Suprapubic skin (tissue), 4 donors: Measurements from ENCODE around the gene GNAO1. TPM values are rescaled to one million over a fixed set of nuclear protein-coding genes. Genes with fewer than 3 reads are reported as not detected.

Source experiments
- DNase-seq, 2 donors: peaks; one replicate each; pipeline ENCODE4 v3.0.0-alpha.2; 2019; ENCODE audit warnings: low spot score in 2 of 2
- H3K27ac ChIP-seq: fragments of 200-600 bp; sonication (generic); one replicate; pipeline ENCODE4 v1.5.1; 2019
- H3K27me3 ChIP-seq: fragments of 200-600 bp; sonication (generic); one replicate; pipeline ENCODE4 v1.5.1; 2019
- H3K36me3 ChIP-seq: fragments of 200-600 bp; sonication (generic); one replicate; pipeline ENCODE4 v1.5.1; 2019
- H3K4me1 ChIP-seq: fragments of 200-600 bp; sonication (generic); one replicate; pipeline ENCODE4 v1.5.1; 2019
- H3K4me3 ChIP-seq: fragments of 200-600 bp; sonication (generic); one replicate; pipeline ENCODE4 v1.5.1; 2019; ENCODE audit warnings: mild to moderate bottlenecking
- H3K9me3 ChIP-seq: fragments of 200-600 bp; sonication (generic); one replicate; pipeline ENCODE4 v1.5.1; 2019
- CTCF ChIP-seq, 2 donors: fragments of 200-600 bp in 1 of 2; fragments of 450-650 bp in 1 of 2; sonication (generic) in 1 of 2; IDR thresholded peaks; one replicate each; pipeline ENCODE4 v1.5.1; 2016 to 2019; ENCODE audit warnings: antibody characterized with exemption in 2 of 2, mild to moderate bottlenecking in 1 of 2, moderate library complexity in 1 of 2
- EP300 ChIP-seq: sonication (generic); formaldehyde crosslinking; IDR thresholded peaks from one replicate; pipeline ENCODE4 v1.6.1; 2017; ENCODE audit warnings: antibody characterized with exemption
- POLR2A ChIP-seq, 2 donors: fragments of 450-650 bp; IDR thresholded peaks; one replicate each; pipeline ENCODE4 v1.6.1; 2017; ENCODE audit warnings: antibody characterized with exemption in 2 of 2, mild to moderate bottlenecking in 2 of 2, moderate library complexity in 2 of 2
- POLR2AphosphoS5 ChIP-seq, 3 donors: sonication (generic); formaldehyde crosslinking; IDR thresholded peaks; one replicate each; pipeline ENCODE4 v1.6.1; 2017; ENCODE audit warnings: antibody characterized with exemption in 3 of 3
- WGBS: methylation state at CpG from one replicate; pipeline ENCODE4 v1.1.5; 2018; 5-methylcytosine and 5-hydroxymethylcytosine counted together
- total RNA-seq, 4 donors: library from RNA; depleted of rRNA; stranded (reverse); fragments of >200 nt; gene quantifications; one replicate each; pipeline ENCODE4 v1.1.0, GENCODE V29; 2016

Gene GNAO1
- total RNA-seq, 4 donors from 2014 or later: 2.4 to 7.6 (median 5.8) TPM

- DNase-seq: no peak
- Histone ChIP-seq H3K4me1 (peaks cover 7% of the 10 kb centered on the region), H3K27me3 (no peaks in the 10 kb centered on the region), H3K36me3 (no peaks in the 10 kb centered on the region), H3K27ac (no peak overlapping the region), H3K4me3 (no peak overlapping the region), H3K9me3 (no peaks in the 10 kb centered on the region)
- WGBS: 75% methylated on average over 3 of the region's 6 CpGs
- no peak for TF ChIP-seq EP300
- no peak for TF ChIP-seq POLR2AphosphoS5 (IDR thresholded peaks at IDR 0.05)
- no peak for TF ChIP-seq POLR2A (IDR thresholded peaks at IDR 0.05)
- TF ChIP-seq CTCF (IDR thresholded peaks at IDR 0.05): no peak
Measured at GRCh38 chr16:56325956-56326355, 134.7 kb downstream of the GNAO1 start.

GRCh38 chr16:56327071-56327928, 136.0 kb downstream of the GNAO1 start:
- H3K9me3 ChIP-seq: no peaks in the 10 kb centered on the region
- TF ChIP-seq EP300: no peak
- no peak for TF ChIP-seq POLR2A (IDR thresholded peaks at IDR 0.05)
- no peak for TF ChIP-seq CTCF (IDR thresholded peaks at IDR 0.05)
- no peak for TF ChIP-seq POLR2AphosphoS5 (IDR thresholded peaks at IDR 0.05)
- no peak for DNase-seq
- no peak overlapping the region for H3K27ac ChIP-seq
- H3K27me3 ChIP-seq: no peaks in the 10 kb centered on the region
- no peak overlapping the region for H3K4me3 ChIP-seq
- H3K4me1 ChIP-seq: peaks cover 9% of the 10 kb centered on the region
- no peaks in the 10 kb centered on the region for H3K36me3 ChIP-seq
- WGBS: 88% methylated on average over 18 of the region's 18 CpGs

GRCh38 chr16:56327929-56328258, 136.6 kb downstream of the GNAO1 start:
- Histone ChIP-seq H3K36me3 (no peaks in the 10 kb centered on the region), H3K4me3 (no peak overlapping the region), H3K27ac (no peak overlapping the region), H3K27me3 (no peaks in the 10 kb centered on the region), H3K4me1 (peaks cover 12% of the 10 kb centered on the region), H3K9me3 (no peaks in the 10 kb centered on the region)
- no peak for DNase-seq
- WGBS: 83% methylated on average over 6 of the region's 6 CpGs
- TF ChIP-seq POLR2A (IDR thresholded peaks at IDR 0.05): no peak
- no peak for TF ChIP-seq EP300
- TF ChIP-seq POLR2AphosphoS5 (IDR thresholded peaks at IDR 0.05): no peak
- TF ChIP-seq CTCF (IDR thresholded peaks at IDR 0.05): no peak

GRCh38 chr16:56328276-56329022, 137.2 kb downstream of the GNAO1 start:
- WGBS: 75% methylated on average over 22 of the region's 22 CpGs
- H3K27me3 ChIP-seq: no peaks in the 10 kb centered on the region
- no peaks in the 10 kb centered on the region for H3K9me3 ChIP-seq
- no peak overlapping the region for H3K4me3 ChIP-seq
- no peaks in the 10 kb centered on the region for H3K36me3 ChIP-seq
- peaks cover 16% of the 10 kb centered on the region for H3K4me1 ChIP-seq
- TF ChIP-seq POLR2AphosphoS5 (IDR thresholded peaks at IDR 0.05) (no peak), CTCF (IDR thresholded peaks at IDR 0.05) (no peak), EP300 (no peak), POLR2A (IDR thresholded peaks at IDR 0.05) (no peak)
- H3K27ac ChIP-seq: no peak overlapping the region
- no peak for DNase-seq

- Histone ChIP-seq H3K4me3 (no peak overlapping the region), H3K27me3 (no peaks in the 10 kb centered on the region), H3K27ac (no peak overlapping the region), H3K36me3 (no peaks in the 10 kb centered on the region), H3K9me3 (no peaks in the 10 kb centered on the region), H3K4me1 (peaks cover 26% of the 10 kb centered on the region)
- TF ChIP-seq POLR2AphosphoS5 (IDR thresholded peaks at IDR 0.05): no peak
- no peak for TF ChIP-seq EP300
- TF ChIP-seq CTCF (IDR thresholded peaks at IDR 0.05): no peak
- TF ChIP-seq POLR2A (IDR thresholded peaks at IDR 0.05): no peak
- no peak for DNase-seq
- WGBS: 96% methylated on average over 4 of the region's 9 CpGs
Measured at GRCh38 chr16:56329887-56330286, 138.6 kb downstream of the GNAO1 start.
